HCT116 (cell line): ENCODE measurements around the gene KCTD10.

Experiments
- CTCF ChIP-seq, 3 experiments: fragments of 200-600 bp in 1 of 3; sonication (generic) in 1 of 3; IDR thresholded peaks in 2 of 3; conservative IDR thresholded peaks in 1 of 3; 2 replicates each; pipeline ENCODE4 v1.5.1; 2012 to 2017; ENCODE audit warnings: low read depth in 2 of 3, low read length in 2 of 3, antibody characterized with exemption in 1 of 3, borderline replicate concordance in 1 of 3, control low read depth in 1 of 3, mild to moderate bottlenecking in 1 of 3, mixed read lengths in 1 of 3, mixed run types in 1 of 3, moderate library complexity in 1 of 3; ENCODE audit not compliant: insufficient read depth in 1 of 3
- EZH2phosphoT487 ChIP-seq: fragments of 200-600 bp; IDR thresholded peaks from 2 replicates; pipeline ENCODE4 v1.6.1; 2018; ENCODE audit warnings: antibody characterized with exemption, borderline replicate concordance
- MAX ChIP-seq: IDR thresholded peaks from 2 replicates; pipeline ENCODE4 v1.6.1; 2012
- POLR2AphosphoS5 ChIP-seq: IDR thresholded peaks from 2 replicates; pipeline ENCODE4 v1.6.1; 2011; ENCODE audit warnings: mild to moderate bottlenecking, low read depth, low read length, moderate library complexity
- REST ChIP-seq: IDR thresholded peaks from 2 replicates; pipeline ENCODE4 v1.6.1; 2012; ENCODE audit warnings: low read depth
- SIN3A ChIP-seq: IDR thresholded peaks from 2 replicates; pipeline ENCODE4 v1.6.1; 2012; ENCODE audit warnings: low read depth
- SP1 ChIP-seq: IDR thresholded peaks from 2 replicates; pipeline ENCODE4 v1.6.1; 2012; ENCODE audit warnings: low read depth
- SRF ChIP-seq: IDR thresholded peaks from 2 replicates; pipeline ENCODE4 v1.6.1; 2012; ENCODE audit warnings: low read depth
- TCF7L2 ChIP-seq: IDR thresholded peaks from 2 replicates; pipeline ENCODE4 v1.7.0; 2011; ENCODE audit warnings: borderline replicate concordance, inconsistent platforms; ENCODE audit not compliant: insufficient read depth, insufficient read length; ENCODE audit errors: extremely low read depth
- YY1 ChIP-seq: IDR thresholded peaks from 2 replicates; pipeline ENCODE4 v1.6.1; 2011; ENCODE audit warnings: low read length, low read depth, moderate library complexity, mild to moderate bottlenecking; ENCODE audit not compliant: insufficient replicate concordance; ENCODE audit errors: extremely low read depth

GRCh38 chr12:109466821-109467220, 10.3 kb downstream of the KCTD10 start:
- TF ChIP-seq CTCF (IDR thresholded peaks at IDR 0.05 in 2 of 3, conservative IDR thresholded peaks at IDR 0.05 in 1 of 3; ENCODE audit: borderline replicate concordance in 1 of 3, insufficient read depth in 1 of 3, low read depth in 2 of 3, low read length in 2 of 3) (no peak), MAX (no peak), POLR2AphosphoS5 (no peak), SRF (no peak), SIN3A (no peak), REST (no peak), TCF7L2 (no peak), SP1 (no peak), EZH2phosphoT487 (no peak), YY1 (no peak)
